IMR-90 (cell line): ENCODE measurements around the gene HPGDS. TPM values are rescaled to one million over a fixed set of nuclear protein-coding genes. Genes with fewer than 3 reads are reported as not detected.
"Not testable (repeated sequence)": the region's sequence is repeated elsewhere in the genome, so short reads cannot be mapped to it uniquely, and the experiment has no call there.

Experiments
- ATAC-seq: fragments of 200-7000 bp; cut with Tn5 transposase; 2 replicates; pipeline ENCODE4 v1.9.1; 2020; ENCODE audit warnings: low read depth, mild to moderate bottlenecking, moderate library complexity
- BruUV-seq: library from RNA; stranded (reverse); fragments of 400-500 nt; replicated peaks from 2 replicates; lab custom pipeline; 2021; lab: Mats Ljungman, UMichigan
- CTCF ChIA-PET: fragments of 300-600 bp; formaldehyde crosslinking; extraction: SDS; loops from one replicate; lab custom pipeline; 2021; ENCODE audit warnings: antibody characterized with exemption; lab: Yijun Ruan, JAX
- POLR2A ChIA-PET: fragments of 300-600 bp; sonication (Branson Sonifier 250); formaldehyde crosslinking; loops from one replicate; lab custom pipeline; 2022; ENCODE audit warnings: antibody characterized with exemption; ENCODE audit not compliant: unreplicated experiment; lab: Charles Lee
- DNase-seq: peaks from one replicate; pipeline ENCODE4 v3.0.0; 2013
- H2AFZ ChIP-seq: replicated peaks from 2 replicates; pipeline ENCODE3; 2013; ENCODE audit warnings: low read length, mild to moderate bottlenecking; ENCODE audit not compliant: poor library complexity
- H2AK5ac ChIP-seq: 2 replicates; pipeline ENCODE4 v1.6.1; 2013; ENCODE audit warnings: low read depth, low read length, inconsistent platforms
- H2AK9ac ChIP-seq: replicated peaks from 2 replicates; pipeline ENCODE3; 2013; ENCODE audit warnings: mild to moderate bottlenecking, low read depth, low read length, moderate library complexity; ENCODE audit not compliant: poor library complexity
- H2BK120ac ChIP-seq: 2 replicates; pipeline ENCODE4 v1.6.1; 2013; ENCODE audit warnings: low read depth, low read length, inconsistent platforms
- H2BK15ac ChIP-seq: 3 replicates; pipeline ENCODE4 v1.6.1; 2013; ENCODE audit warnings: low read depth, low read length, inconsistent platforms
- H2BK20ac ChIP-seq: 2 replicates; pipeline ENCODE4 v1.6.1; 2013; ENCODE audit warnings: low read depth, mild to moderate bottlenecking, inconsistent platforms, low read length, moderate library complexity
- H2BK5ac ChIP-seq: 2 replicates; pipeline ENCODE4 v1.6.1; 2013; ENCODE audit warnings: mild to moderate bottlenecking, low read depth, low read length, inconsistent platforms; ENCODE audit not compliant: poor library complexity, severe bottlenecking
- H3K14ac ChIP-seq: replicated peaks from 2 replicates; pipeline ENCODE4 v1.6.1; 2013; ENCODE audit warnings: low read depth, low read length, inconsistent platforms
- H3K18ac ChIP-seq: 2 replicates; pipeline ENCODE4 v1.6.1; 2013; ENCODE audit warnings: low read depth, low read length, control low read depth
- H3K23ac ChIP-seq: 2 replicates; pipeline ENCODE4 v1.6.1; 2013; ENCODE audit warnings: low read depth, low read length, inconsistent platforms
- H3K27ac ChIP-seq: 2 replicates; pipeline ENCODE4 v1.5.1; 2013; ENCODE audit warnings: mild to moderate bottlenecking, control low read depth, low read length; ENCODE audit not compliant: insufficient read depth
- H3K27me3 ChIP-seq: 2 replicates; pipeline ENCODE4 v1.6.1; 2013; ENCODE audit warnings: low read length; ENCODE audit not compliant: control insufficient read depth, insufficient read depth
- H3K36me3 ChIP-seq: 2 replicates; pipeline ENCODE4 v1.6.1; 2013; ENCODE audit warnings: low read length, mixed read lengths; ENCODE audit not compliant: control insufficient read depth, insufficient read depth
- H3K4ac ChIP-seq: 2 replicates; pipeline ENCODE4 v1.6.1; 2013; ENCODE audit warnings: low read depth, low read length, inconsistent platforms
- H3K4me1 ChIP-seq: 2 replicates; pipeline ENCODE4 v1.6.1; 2013; ENCODE audit warnings: low read length, mixed read lengths; ENCODE audit not compliant: control insufficient read depth, insufficient read depth
- H3K4me2 ChIP-seq: 2 replicates; pipeline ENCODE4 v1.6.1; 2013; ENCODE audit warnings: low read depth, mild to moderate bottlenecking, control low read depth, low read length, moderate library complexity
- H3K4me3 ChIP-seq: 2 replicates; pipeline ENCODE4 v1.5.1; 2013; ENCODE audit warnings: low read depth, mild to moderate bottlenecking, control low read depth, low read length, moderate library complexity; ENCODE audit not compliant: insufficient read depth
- H3K56ac ChIP-seq: 2 replicates; pipeline ENCODE4 v1.6.1; 2013; ENCODE audit warnings: low read length, inconsistent platforms; ENCODE audit not compliant: insufficient read depth; ENCODE audit errors: extremely low read depth
- H3K79me1 ChIP-seq, 2 experiments: 2 replicates each; pipeline ENCODE4 v1.6.1; 2013; ENCODE audit warnings: low read length in 2 of 2, inconsistent platforms in 1 of 2, low read depth in 1 of 2
- H3K9ac ChIP-seq: 2 replicates; pipeline ENCODE4 v1.6.1; 2013; ENCODE audit warnings: low read depth, low read length, control low read depth
- H3K9me1 ChIP-seq: 2 replicates; pipeline ENCODE4 v1.6.1; 2013; ENCODE audit warnings: low read length, inconsistent platforms; ENCODE audit not compliant: insufficient read depth
- H3K9me3 ChIP-seq: 2 replicates; pipeline ENCODE4 v1.6.1; 2013; ENCODE audit warnings: low read length; ENCODE audit not compliant: control insufficient read depth, insufficient read depth
- H4K20me1 ChIP-seq: 2 replicates; pipeline ENCODE4 v1.6.1; 2013; ENCODE audit warnings: low read length, inconsistent platforms; ENCODE audit not compliant: insufficient read depth
- H4K5ac ChIP-seq: 2 replicates; pipeline ENCODE4 v1.6.1; 2013; ENCODE audit warnings: mild to moderate bottlenecking, low read depth, low read length, control low read depth
- H4K8ac ChIP-seq, 2 experiments: 2 replicates each; pipeline ENCODE4 v1.6.1; 2013; ENCODE audit warnings: low read depth in 2 of 2, low read length in 2 of 2, control low read depth in 1 of 2, inconsistent platforms in 1 of 2
- H4K91ac ChIP-seq: 2 replicates; pipeline ENCODE4 v1.6.1; 2013; ENCODE audit warnings: low read depth, low read length, inconsistent platforms; ENCODE audit not compliant: insufficient read depth
- CEBPB ChIP-seq: IDR thresholded peaks from 2 replicates; pipeline ENCODE4 v1.6.1; 2012; ENCODE audit warnings: low read depth, low read length, improper control_type of control experiment
- NFE2L2 ChIP-seq: fragments of 150-350 bp; IDR thresholded peaks from 2 replicates; pipeline ENCODE4 v1.6.1; 2016; ENCODE audit warnings: low read depth, mild to moderate bottlenecking, low read length
- WGBS, 2 experiments: methylation state at CpG; one replicate each; pipeline versions ENCODE4 v1.1.5 to v1.1.7; 2013; ENCODE audit warnings: missing lambda C conversion rate in 2 of 2; ENCODE audit not compliant: insufficient read length in 1 of 2; ENCODE audit errors: extremely low coverage in 2 of 2; 5-methylcytosine and 5-hydroxymethylcytosine counted together
- dilution Hi-C: fragments of 300-500 bp; cut with HindIII; formaldehyde crosslinking; loops from one replicate; pipeline ENCODE4 v1.14.3; 2018; ENCODE audit warnings: low sequenced_read_pairs; ENCODE audit not compliant: unreplicated experiment
- in situ Hi-C: fragments of 300-500 bp; cut with MboI; formaldehyde crosslinking; loops from 3 replicates; pipeline ENCODE4 v1.14.3; 2019; ENCODE audit warnings: low sequenced_read_pairs, inconsistent platforms, mixed read lengths
- intact Hi-C: fragments of 100-400 bp; cut with micrococcal nuclease; formaldehyde crosslinking; loops from 2 replicates; pipeline ENCODE4 v1.10.0; 2022
- polyA plus RNA-seq, 3 experiments: library from polyadenylated mRNA; depleted of rRNA; stranded (reverse); fragments of >200 nt; gene quantifications; 2 replicates each; pipeline ENCODE4 v1.2.3, GENCODE V29; 2012; ENCODE audit warnings: low replicate concordance in 1 of 3
- total RNA-seq: library from RNA; depleted of rRNA; stranded (reverse); fragments of >200 nt; gene quantifications from 2 replicates; pipeline ENCODE4 v1.2.3, GENCODE V29; 2012

The HPGDS gene
- total and polyA plus RNA-seq, 2 of the 4 experiments (the other 2 are of a cell fraction) = not detected

GRCh38 chr4:94325835-94326234, 16.8 kb downstream of the HPGDS start:
- H3K9ac ChIP-seq = no peak overlapping the region
- no peak overlapping the region for H3K56ac ChIP-seq
- no peak overlapping the region for H4K91ac ChIP-seq
- TF ChIP-seq CEBPB = no peak
- TF ChIP-seq NFE2L2 = peak; percentile 47
- DNase-seq = no peak
- dilution Hi-C loops (no loop called here), intact Hi-C loops (no loop called here), in situ Hi-C loops (no loop called here)
- no peaks in the 10 kb centered on the region for H3K9me1 ChIP-seq
- no peak overlapping the region for H3K23ac ChIP-seq
- no peak for ATAC-seq
- H3K14ac ChIP-seq = no peak overlapping the region
- no peak overlapping the region for H2BK15ac ChIP-seq
- H4K5ac ChIP-seq = no peak overlapping the region
- no peak overlapping the region for H2AK5ac ChIP-seq
- no peak overlapping the region for H3K18ac ChIP-seq
- BruUV-seq = no TSS peak
- H3K79me1 ChIP-seq = no peaks in the 10 kb centered on the region
- H3K4me2 ChIP-seq = no peak overlapping the region
- peaks cover 2% of the 10 kb centered on the region for H3K27me3 ChIP-seq
- H3K9me3 ChIP-seq = peaks cover 6% of the 10 kb centered on the region
- H3K4ac ChIP-seq = no peak overlapping the region
- no peak overlapping the region for H2BK5ac ChIP-seq
- H3K4me3 ChIP-seq = no peak overlapping the region
- H2AFZ ChIP-seq = no peak overlapping the region
- no peak overlapping the region for H2AK9ac ChIP-seq
- no peak overlapping the region for H3K27ac ChIP-seq
- ChIA-PET CTCF (no interaction called here), POLR2A (no interaction called here)
- no peak overlapping the region for H2BK20ac ChIP-seq
- H2BK120ac ChIP-seq = no peak overlapping the region
- H4K20me1 ChIP-seq = no peaks in the 10 kb centered on the region
- no peak overlapping the region for H4K8ac ChIP-seq
- no peaks in the 10 kb centered on the region for H3K36me3 ChIP-seq
- WGBS, 2 experiments = no CpG with 5 or more reads among the region's 1 CpG
- H3K4me1 ChIP-seq = no peaks in the 10 kb centered on the region

GRCh38 chr4:94319927-94320326, 22.7 kb downstream of the HPGDS start:
- H3K79me1 ChIP-seq, H3K27ac ChIP-seq, H4K8ac ChIP-seq, intact Hi-C loops, H3K9me3 ChIP-seq, H2AFZ ChIP-seq, in situ Hi-C loops, H2BK120ac ChIP-seq, H3K9ac ChIP-seq, dilution Hi-C loops, BruUV-seq, H3K18ac ChIP-seq, H4K20me1 ChIP-seq, H3K4me1 ChIP-seq, H4K91ac ChIP-seq, H3K36me3 ChIP-seq, H3K56ac ChIP-seq, H3K4ac ChIP-seq, CTCF ChIA-PET, H4K5ac ChIP-seq, POLR2A ChIA-PET, H2AK9ac ChIP-seq, H3K4me2 ChIP-seq, H3K9me1 ChIP-seq, H3K14ac ChIP-seq, H2BK5ac ChIP-seq, H3K27me3 ChIP-seq, H2BK20ac ChIP-seq, H3K4me3 ChIP-seq, H3K23ac ChIP-seq, H2AK5ac ChIP-seq, ATAC-seq, DNase-seq, H2BK15ac ChIP-seq: not testable (repeated sequence)
